AG09309 (cell line): ENCODE results near the gene RAD51B.

Experiments
- DNase-seq: peaks from one replicate; pipeline ENCODE4 v3.0.0-alpha.2; 2010; ENCODE audit warnings: low read depth
- H3K4me3 ChIP-seq: 2 replicates; pipeline ENCODE4 v1.5.1; 2011; ENCODE audit warnings: mild to moderate bottlenecking, low read depth, low read length, moderate library complexity; ENCODE audit not compliant: control insufficient read depth
- TF ChIP-seq, protein P1 (sequence below): IDR thresholded peaks from 2 replicates; pipeline ENCODE4 v1.5.1; 2011; ENCODE audit warnings: mild to moderate bottlenecking, low read depth, low read length, inconsistent platforms; ENCODE audit not compliant: insufficient read depth, control insufficient read depth; ENCODE audit errors: missing control alignments

Gene RAD51B

DNA sequence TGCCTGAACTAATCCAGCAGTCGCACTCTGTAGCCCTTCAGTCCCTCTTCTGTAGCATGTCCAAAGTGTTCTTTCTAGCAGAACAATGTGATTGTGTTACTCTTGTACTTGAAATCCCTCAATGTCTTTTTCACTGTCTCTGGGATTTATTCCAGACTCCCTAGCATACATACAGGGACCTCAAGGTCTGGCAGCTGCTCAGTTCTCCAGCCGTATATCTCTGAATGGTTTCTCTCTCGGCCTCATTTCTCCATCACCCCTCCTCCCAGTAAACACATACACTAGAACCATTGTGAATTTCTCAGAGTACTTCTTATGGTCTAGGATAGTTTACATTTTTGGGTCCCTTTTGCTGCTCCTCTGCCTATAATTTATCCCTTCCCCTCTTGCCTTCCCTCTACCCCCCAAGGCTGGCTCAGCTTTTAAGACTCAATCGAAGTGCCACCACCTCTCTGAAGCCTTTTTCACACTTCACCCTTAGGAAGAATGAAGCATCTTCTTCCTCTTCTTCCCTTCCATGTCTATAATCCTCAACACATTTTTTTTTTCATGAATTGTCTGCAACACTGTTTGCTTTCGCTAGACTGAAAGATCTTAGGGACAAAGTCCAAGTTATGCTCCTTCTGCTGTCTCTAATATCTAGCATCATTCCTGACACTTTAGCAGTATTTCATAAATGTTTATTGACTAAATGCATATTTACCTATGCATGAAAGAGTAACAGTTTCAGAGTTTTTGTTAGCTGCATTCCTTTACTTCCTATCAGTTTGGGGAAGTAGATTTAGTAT, 527.2 kb downstream of the RAD51B start:
- no peak for DNase-seq
- no peak overlapping the region for H3K4me3 ChIP-seq
- TF ChIP-seq, protein P1, sequence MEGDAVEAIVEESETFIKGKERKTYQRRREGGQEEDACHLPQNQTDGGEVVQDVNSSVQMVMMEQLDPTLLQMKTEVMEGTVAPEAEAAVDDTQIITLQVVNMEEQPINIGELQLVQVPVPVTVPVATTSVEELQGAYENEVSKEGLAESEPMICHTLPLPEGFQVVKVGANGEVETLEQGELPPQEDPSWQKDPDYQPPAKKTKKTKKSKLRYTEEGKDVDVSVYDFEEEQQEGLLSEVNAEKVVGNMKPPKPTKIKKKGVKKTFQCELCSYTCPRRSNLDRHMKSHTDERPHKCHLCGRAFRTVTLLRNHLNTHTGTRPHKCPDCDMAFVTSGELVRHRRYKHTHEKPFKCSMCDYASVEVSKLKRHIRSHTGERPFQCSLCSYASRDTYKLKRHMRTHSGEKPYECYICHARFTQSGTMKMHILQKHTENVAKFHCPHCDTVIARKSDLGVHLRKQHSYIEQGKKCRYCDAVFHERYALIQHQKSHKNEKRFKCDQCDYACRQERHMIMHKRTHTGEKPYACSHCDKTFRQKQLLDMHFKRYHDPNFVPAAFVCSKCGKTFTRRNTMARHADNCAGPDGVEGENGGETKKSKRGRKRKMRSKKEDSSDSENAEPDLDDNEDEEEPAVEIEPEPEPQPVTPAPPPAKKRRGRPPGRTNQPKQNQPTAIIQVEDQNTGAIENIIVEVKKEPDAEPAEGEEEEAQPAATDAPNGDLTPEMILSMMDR: no peak

DNA sequence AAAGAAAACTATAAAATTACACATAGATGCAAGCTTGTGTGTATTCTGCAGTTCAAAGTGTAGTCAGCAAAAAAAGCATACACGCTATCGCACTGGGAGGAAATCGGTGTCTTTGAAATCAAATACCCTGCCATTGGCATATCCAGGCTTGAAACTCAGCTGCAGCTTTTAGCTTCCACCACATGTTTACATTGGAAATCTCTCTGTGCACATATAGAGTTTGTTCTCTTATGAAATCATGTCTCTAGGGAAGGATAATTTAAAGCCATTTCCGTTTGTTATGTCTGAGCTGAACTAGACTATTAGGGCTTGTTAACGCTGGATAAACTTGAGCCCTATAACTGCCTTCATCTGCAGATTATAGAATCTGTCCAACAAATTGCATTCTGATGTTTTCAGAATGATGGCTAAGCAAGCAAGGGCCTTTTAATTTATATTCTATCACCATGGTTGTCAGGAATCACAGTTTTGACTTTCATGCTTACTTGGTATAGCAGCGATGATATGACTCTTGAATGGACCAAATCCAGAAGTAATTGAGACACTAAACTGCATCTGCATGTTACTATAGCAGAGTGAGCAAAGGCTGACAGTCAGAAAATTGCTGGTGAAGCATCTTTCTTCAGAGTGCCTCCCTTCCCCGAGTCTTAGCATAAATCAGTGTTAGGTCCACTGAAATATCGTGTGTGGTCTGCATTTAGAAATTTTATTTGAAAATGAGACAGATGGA, 530.5 kb downstream of the RAD51B start:
- no peak for DNase-seq
- H3K4me3 ChIP-seq: no peak overlapping the region
- TF ChIP-seq, protein P1: no peak

DNA sequence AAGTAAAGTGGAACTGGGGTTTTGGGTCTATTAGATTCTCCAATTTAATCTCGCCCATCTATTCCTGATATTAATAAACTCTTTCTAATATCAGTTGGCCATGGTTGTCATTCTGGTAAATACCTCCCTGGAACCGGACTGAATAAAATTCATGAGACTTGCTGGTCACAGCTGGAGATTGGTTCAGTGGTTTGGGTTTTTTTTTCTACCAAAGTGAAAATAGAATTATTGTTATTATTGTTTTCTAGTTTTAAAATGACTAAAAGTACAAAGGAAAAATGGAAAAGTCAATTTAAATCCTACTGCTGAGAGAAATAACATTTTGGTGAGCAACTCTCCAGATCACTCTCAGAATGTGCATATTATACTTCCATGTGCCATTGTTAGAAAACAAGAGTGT, 535.8 kb downstream of the RAD51B start:
- TF ChIP-seq, protein P1: no peak
- no peak overlapping the region for H3K4me3 ChIP-seq
- no peak for DNase-seq

DNA sequence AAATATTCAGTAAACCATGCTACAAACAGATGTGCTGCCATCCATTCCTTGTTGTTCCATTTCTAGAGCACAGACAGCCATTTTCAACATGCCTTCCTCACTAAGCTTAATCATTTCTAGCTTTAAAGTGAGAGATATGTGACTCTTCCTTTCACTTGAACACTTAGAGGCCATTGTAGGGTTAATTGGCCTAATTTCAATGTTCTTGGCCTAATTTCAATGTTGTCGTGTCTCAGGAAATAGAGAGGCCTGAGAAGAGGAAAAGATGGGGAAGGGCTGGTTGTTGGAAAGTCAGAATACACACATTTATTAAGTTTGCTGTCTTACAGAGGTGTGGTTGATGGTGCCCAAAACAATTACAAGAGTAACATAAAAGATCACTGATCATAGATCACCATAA, 538.2 kb downstream of the RAD51B start:
- no peak overlapping the region for H3K4me3 ChIP-seq
- TF ChIP-seq, protein P1: no peak
- DNase-seq: no peak

DNA sequence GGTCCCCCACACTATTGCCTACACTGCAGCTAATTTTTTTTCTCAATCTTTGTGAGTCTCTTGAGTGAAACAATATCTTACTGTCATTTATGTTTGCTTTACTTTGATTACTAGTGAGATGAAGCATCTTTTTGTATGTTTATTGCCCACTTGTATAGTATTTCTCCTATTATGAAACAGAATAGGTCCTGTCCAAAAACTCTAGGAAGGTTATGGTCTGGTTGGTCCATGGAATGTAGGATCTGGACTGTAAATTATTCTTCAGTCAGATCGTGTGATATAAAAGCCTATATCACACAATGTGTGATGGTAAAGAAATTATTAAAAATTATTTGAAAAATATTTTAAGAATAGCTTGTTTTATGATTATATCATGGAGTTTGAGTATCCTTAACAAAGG, 538.9 kb downstream of the RAD51B start:
- no peak for DNase-seq
- TF ChIP-seq, protein P1: no peak
- H3K4me3 ChIP-seq: no peak overlapping the region

DNA sequence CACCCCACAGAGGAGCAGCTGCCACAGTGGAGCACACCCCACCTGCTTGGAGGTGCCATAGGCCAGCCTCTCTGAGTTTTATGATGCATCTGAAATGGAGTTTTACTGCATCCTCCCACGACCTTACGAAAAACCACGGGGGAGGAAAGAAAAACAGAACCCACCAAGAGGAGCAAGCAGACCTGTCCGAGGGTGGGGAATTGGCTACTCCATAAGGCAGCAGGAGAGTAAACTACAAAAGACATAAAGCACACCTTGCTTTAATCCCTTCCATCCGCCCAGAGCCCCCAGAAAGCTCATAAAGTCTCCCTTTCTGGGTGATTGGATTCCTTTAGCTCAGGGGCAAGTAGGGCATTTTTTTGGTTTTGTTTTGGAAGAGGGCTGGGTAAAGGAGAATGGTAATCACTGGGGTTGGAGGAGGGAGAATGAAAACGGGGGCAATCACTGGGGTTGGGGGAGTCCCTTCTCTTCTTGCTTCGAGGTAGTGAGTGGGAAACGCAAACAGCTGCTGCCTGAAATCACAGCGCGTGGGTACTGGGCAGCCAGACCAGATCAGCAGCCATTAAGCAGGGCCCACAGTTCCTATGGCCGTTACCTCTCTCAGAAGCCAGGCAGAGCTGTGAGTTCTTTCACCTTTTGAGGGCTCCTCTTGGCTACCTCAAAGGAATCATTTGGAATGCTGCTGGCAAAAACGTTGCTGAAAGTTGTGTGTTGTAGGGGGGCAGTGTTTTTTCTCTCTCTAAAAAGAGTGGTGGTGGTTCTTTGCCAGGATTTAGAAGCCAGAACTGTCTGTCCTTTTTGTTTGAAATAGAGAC, 539.6 kb downstream of the RAD51B start:
- no peak for DNase-seq
- H3K4me3 ChIP-seq: no peak overlapping the region
- TF ChIP-seq, protein P1: no peak
